Stimulated activated CD8-positive, alpha-beta memory T cell treated with anti-CD3 and anti-CD28 coated beads, Interleukin-15, amount 100 ng/mL, for 4 hours (primary cell): Measurements from ENCODE around the gene DCBLD1.

ENCODE experiments used
- DNase-seq, 2 donors: peaks; one replicate each; pipeline ENCODE4 v3.0.0-alpha.2; 2020; ENCODE audit warnings: low read depth in 2 of 2

The DCBLD1 gene

GRCh38 chr6:117558818-117559217 lies 76.3 kb downstream of the DCBLD1 start:
- DNase-seq = no peak

GRCh38 chr6:117559299-117559698 lies 76.8 kb downstream of the DCBLD1 start:
- DNase-seq = no peak

- DNase-seq = no peak
Measured at GRCh38 chr6:117561128-117561527, 78.7 kb downstream of the DCBLD1 start.

GRCh38 chr6:117564681-117565080 lies 82.2 kb downstream of the DCBLD1 start:
- DNase-seq = no peak

- DNase-seq = no peak
Measured at GRCh38 chr6:117568247-117568646, 85.8 kb downstream of the DCBLD1 start.

- no peak for DNase-seq
Measured at GRCh38 chr6:117568831-117569410, 86.4 kb downstream of the DCBLD1 start.

- DNase-seq = no peak
Measured at GRCh38 chr6:117573006-117573680, 90.7 kb downstream of the DCBLD1 start.

- no peak for DNase-seq
Measured at GRCh38 chr6:117574198-117574597, 91.7 kb downstream of the DCBLD1 start.

- DNase-seq = no peak
Measured at GRCh38 chr6:117585647-117586046, 103.2 kb downstream of the DCBLD1 start.

GRCh38 chr6:117590447-117590846 lies 108.0 kb downstream of the DCBLD1 start:
- DNase-seq = no peak

- DNase-seq = no peak
Measured at GRCh38 chr6:117591405-117591804, 108.9 kb downstream of the DCBLD1 start.

- DNase-seq = no peak
Measured at GRCh38 chr6:117592983-117593759, 110.7 kb downstream of the DCBLD1 start.

- no peak for DNase-seq
Measured at GRCh38 chr6:117595099-117595923, 112.8 kb downstream of the DCBLD1 start.

GRCh38 chr6:117597755-117598154 lies 115.3 kb downstream of the DCBLD1 start:
- DNase-seq = no peak
